Peyer's patch (tissue), 4 donors: Measurements from ENCODE around the gene AGBL4.

ENCODE experiments used
- CTCF ChIP-seq, 6 experiments: fragments of 450-650 bp in 4 of 6; fragments of 200-600 bp in 2 of 6; sonication (generic) in 1 of 6; IDR thresholded peaks; one replicate each; pipeline ENCODE4 v1.5.1; 2017 to 2019; ENCODE audit warnings: antibody characterized with exemption in 6 of 6, mild to moderate bottlenecking in 3 of 6, moderate library complexity in 1 of 6
- POLR2A ChIP-seq, 2 donors: fragments of 450-650 bp; IDR thresholded peaks; one replicate each; pipeline ENCODE4 v1.5.1; 2017; ENCODE audit warnings: antibody characterized with exemption in 2 of 2, mild to moderate bottlenecking in 2 of 2, moderate library complexity in 2 of 2

GRCh38 chr1:49364676-49365075 lies 659.1 kb downstream of the AGBL4 start:
- TF ChIP-seq POLR2A (IDR thresholded peaks at IDR 0.05) (no peak), CTCF (IDR thresholded peaks at IDR 0.05) (no peak)
